GM10266 (cell line): Measurements from ENCODE around the gene MIPOL1.

Source experiments
- DNase-seq: peaks from one replicate; pipeline ENCODE4 v3.0.0; 2012; ENCODE audit errors: extremely low spot score
- CTCF ChIP-seq: IDR thresholded peaks from 2 replicates; pipeline ENCODE4 v1.5.1; 2012; ENCODE audit warnings: mild to moderate bottlenecking, low read depth; ENCODE audit not compliant: control insufficient read depth, insufficient read depth; ENCODE audit errors: missing control alignments

MIPOL1 gene

GRCh38 chr14:37167151-37168047, 30.3 kb upstream of the MIPOL1 start:
- DNase-seq, result no peak
- no peak for TF ChIP-seq CTCF

GRCh38 chr14:37168721-37169120, 29.0 kb upstream of the MIPOL1 start:
- DNase-seq, result no peak
- TF ChIP-seq CTCF, result no peak

- no peak for TF ChIP-seq CTCF
- no peak for DNase-seq
Measured at GRCh38 chr14:37170237-37170636, 27.5 kb upstream of the MIPOL1 start.

- TF ChIP-seq CTCF, result no peak
Measured at GRCh38 chr14:37170993-37171392, 26.7 kb upstream of the MIPOL1 start.

GRCh38 chr14:37171678-37172023, 26.1 kb upstream of the MIPOL1 start:
- no peak for TF ChIP-seq CTCF
- no peak for DNase-seq

More at GRCh38 chr14:37170993-37171392, 26.7 kb upstream of the MIPOL1 start:
- no peak for DNase-seq

GRCh38 chr14:37172024-37172869, 25.5 kb upstream of the MIPOL1 start, which contains the start of gene SLC25A21:
Gene SLC25A21, minus strand, starts transcription at chr14:37172606.
- no peak for TF ChIP-seq CTCF
- no peak for DNase-seq
